ENCODE data around the gene GNG4.

DNA sequence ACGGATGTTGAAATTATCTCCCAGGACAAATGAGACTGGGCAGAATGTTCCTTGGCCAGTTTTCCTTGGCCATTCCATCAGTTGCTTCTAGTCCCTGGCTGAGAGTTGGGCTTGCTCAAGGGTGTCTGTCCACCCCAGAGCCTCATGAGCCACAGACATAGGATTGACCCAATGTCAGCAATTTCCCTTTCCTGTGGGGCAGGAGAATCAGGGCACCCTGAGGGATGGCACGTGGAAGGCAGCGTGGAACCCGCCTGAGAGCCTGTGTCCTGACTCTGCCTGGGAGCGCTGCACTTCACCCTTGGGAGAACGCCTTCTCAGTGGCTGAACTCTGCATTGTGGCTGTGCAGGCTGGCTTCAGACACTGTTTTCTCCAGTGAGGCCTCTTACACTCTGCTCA lies 74.0 kb downstream of the GNG4 start:
- TF ChIP-seq, protein P1, sequence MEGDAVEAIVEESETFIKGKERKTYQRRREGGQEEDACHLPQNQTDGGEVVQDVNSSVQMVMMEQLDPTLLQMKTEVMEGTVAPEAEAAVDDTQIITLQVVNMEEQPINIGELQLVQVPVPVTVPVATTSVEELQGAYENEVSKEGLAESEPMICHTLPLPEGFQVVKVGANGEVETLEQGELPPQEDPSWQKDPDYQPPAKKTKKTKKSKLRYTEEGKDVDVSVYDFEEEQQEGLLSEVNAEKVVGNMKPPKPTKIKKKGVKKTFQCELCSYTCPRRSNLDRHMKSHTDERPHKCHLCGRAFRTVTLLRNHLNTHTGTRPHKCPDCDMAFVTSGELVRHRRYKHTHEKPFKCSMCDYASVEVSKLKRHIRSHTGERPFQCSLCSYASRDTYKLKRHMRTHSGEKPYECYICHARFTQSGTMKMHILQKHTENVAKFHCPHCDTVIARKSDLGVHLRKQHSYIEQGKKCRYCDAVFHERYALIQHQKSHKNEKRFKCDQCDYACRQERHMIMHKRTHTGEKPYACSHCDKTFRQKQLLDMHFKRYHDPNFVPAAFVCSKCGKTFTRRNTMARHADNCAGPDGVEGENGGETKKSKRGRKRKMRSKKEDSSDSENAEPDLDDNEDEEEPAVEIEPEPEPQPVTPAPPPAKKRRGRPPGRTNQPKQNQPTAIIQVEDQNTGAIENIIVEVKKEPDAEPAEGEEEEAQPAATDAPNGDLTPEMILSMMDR (IDR thresholded peaks at IDR 0.05), result no peak
- no peak for TF ChIP-seq EP300 (IDR thresholded peaks at IDR 0.05)

Data from tibial nerve (tissue), 4 donors.